NCI-H2081 treated with DMSO at 0.1 percent for 48 hours (cell line): Measurements from ENCODE around the gene KRTAP16-1.
"Not testable (repeated sequence)": the region's sequence is repeated elsewhere in the genome, so short reads cannot be mapped to it uniquely, and the experiment has no call there.

Source experiments
- DNase-seq: peaks from one replicate; lab custom pipeline; 2025; lab: John Stamatoyannopoulos, UW

Gene KRTAP16-1

GRCh38 chr17:41301916-41302901, 6.9 kb downstream of the KRTAP16-1 start, which contains the start of gene KRTAP29-1:
TSS of gene KRTAP29-1 (minus strand) at chr17:41302851. CDS start at chr17:41302851, 0 bp downstream.
- no peak for DNase-seq

GRCh38 chr17:41301204-41301790, 7.8 kb downstream of the KRTAP16-1 start:
- no peak for DNase-seq

- DNase-seq: no peak
Observed at GRCh38 chr17:41298458-41299135, 10.5 kb downstream of the KRTAP16-1 start.

GRCh38 chr17:41296846-41297245, 12.3 kb downstream of the KRTAP16-1 start:
- DNase-seq: no peak

- no peak for DNase-seq
Observed at GRCh38 chr17:41294016-41294415, 15.1 kb downstream of the KRTAP16-1 start.

- no peak for DNase-seq
Observed at GRCh38 chr17:41287050-41287449, 22.1 kb downstream of the KRTAP16-1 start.

- no peak for DNase-seq
Observed at GRCh38 chr17:41284546-41284945, 24.6 kb downstream of the KRTAP16-1 start.

- DNase-seq: no peak
Observed at GRCh38 chr17:41284043-41284442, 25.1 kb downstream of the KRTAP16-1 start.

- no peak for DNase-seq
Observed at GRCh38 chr17:41278176-41278955, 30.7 kb downstream of the KRTAP16-1 start.

- DNase-seq: not testable (repeated sequence)
Observed at GRCh38 chr17:41275648-41276190, 33.4 kb downstream of the KRTAP16-1 start, which contains the start of gene KRTAP9-7. TSS of gene KRTAP9-7 (plus strand) at chr17:41275698. CDS start at chr17:41275698, 0 bp downstream.

GRCh38 chr17:41271858-41272257, 37.3 kb downstream of the KRTAP16-1 start:
- DNase-seq: no peak

GRCh38 chr17:41271323-41271722, 37.8 kb downstream of the KRTAP16-1 start:
- DNase-seq: not testable (repeated sequence)

GRCh38 chr17:41267711-41268110, 41.4 kb downstream of the KRTAP16-1 start:
- DNase-seq: no peak

- DNase-seq: no peak
Observed at GRCh38 chr17:41265078-41265477, 44.0 kb downstream of the KRTAP16-1 start, which contains the start of gene KRTAP9-6. TSS of gene KRTAP9-6 (plus strand) at chr17:41265378. CDS start at chr17:41265378, 0 bp downstream.

GRCh38 chr17:41264599-41264998, 44.5 kb downstream of the KRTAP16-1 start:
- no peak for DNase-seq

- no peak for DNase-seq
Observed at GRCh38 chr17:41263212-41263611, 45.9 kb downstream of the KRTAP16-1 start.

- DNase-seq: no peak
Observed at GRCh38 chr17:41258406-41258805, 50.7 kb downstream of the KRTAP16-1 start.
